ENCODE data around the gene PRKAR1B.

PRKAR1B gene

DNA sequence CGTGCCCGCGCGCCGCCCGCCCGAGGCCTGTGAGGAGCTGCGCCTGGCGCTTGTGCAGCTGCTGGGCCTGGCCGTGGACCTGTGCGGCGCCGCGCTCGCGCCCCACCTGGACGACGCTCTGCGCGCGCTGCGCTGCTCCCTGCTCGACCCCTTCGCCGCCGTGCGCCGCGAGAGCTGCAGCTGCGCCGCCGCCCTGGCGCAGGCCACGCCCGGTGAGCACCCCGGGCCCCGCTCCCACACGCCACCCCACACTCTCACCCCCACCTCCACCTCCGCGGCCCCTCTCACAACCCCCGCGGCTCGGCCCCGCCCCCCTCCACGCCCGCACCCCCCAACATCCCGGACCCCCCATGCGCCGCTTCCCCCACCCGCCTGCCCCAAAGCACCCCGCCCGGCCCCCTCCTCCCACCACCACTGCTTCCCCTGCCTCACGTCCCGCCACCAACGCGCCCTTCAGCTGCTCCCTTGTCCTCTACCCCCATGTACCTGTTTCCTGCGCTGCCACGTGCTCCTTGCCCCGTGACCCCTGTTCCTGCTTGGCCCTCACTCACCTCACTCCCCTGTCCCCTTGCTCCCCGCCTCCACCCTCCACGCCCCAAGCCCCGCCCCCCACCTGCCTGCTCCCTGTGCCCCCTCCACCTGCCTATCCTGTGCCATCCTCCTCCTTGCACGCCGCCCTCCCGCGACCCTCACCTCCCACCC, at the start of gene PRKAR1B:
TSS of gene PRKAR1B (minus strand) at position 178 of the 702 bp plus-strand sequence. CDS start 15,776 bp downstream, outside the sequence.
- DNase-seq (ENCODE audit: extremely low read depth, insufficient read length) = peak; percentile 80

DNA sequence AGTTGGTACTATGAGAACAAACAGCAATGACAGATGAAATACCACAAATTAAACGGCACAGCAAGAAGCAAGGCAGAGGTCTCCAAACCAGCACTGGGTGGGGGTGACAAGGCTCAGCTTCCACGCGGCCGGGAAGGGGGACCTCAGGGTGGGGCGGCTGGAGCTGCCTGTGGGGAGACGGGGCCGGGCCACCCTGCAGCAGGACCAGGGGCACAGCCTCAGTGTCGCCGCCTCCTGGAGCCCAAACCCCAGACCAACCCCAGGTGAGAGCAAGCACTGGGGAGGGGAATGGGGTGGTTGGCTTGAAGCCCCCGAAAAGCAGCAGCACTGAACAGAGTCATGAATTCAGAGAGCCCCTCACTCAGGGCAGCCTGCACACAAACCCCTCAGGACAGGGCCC, 49.3 kb upstream of the PRKAR1B start:
- no peak for DNase-seq (ENCODE audit: extremely low read depth, insufficient read length)
- Histone ChIP-seq H3K4me3 (replicated peaks; ENCODE audit: low read depth, low read length) (no peak overlapping the region), H3K36me3 (ENCODE audit: control insufficient read depth, insufficient read depth, low read length) (peaks cover 3% of the 10 kb centered on the region; the same call in 1 of the 2 replicates), H3K27me3 (replicated peaks; ENCODE audit: control insufficient read depth, insufficient read depth, low read length) (no peaks in the 10 kb centered on the region)
- TF ChIP-seq CTCF (IDR thresholded peaks at IDR 0.05; ENCODE audit: insufficient read depth, low read length, poor library complexity, severe bottlenecking) = no peak

More for the DNA sequence above, at the start of gene PRKAR1B:
- peaks cover 16% of the 10 kb centered on the region for H3K36me3 ChIP-seq (ENCODE audit: control insufficient read depth, insufficient read depth, low read length)
- no peaks in the 10 kb centered on the region for H3K27me3 ChIP-seq (replicated peaks; ENCODE audit: control insufficient read depth, insufficient read depth, low read length)
- peak within 1 kb of the TSS; percentile 80 for H3K4me3 ChIP-seq (replicated peaks; ENCODE audit: low read depth, low read length)
- TF ChIP-seq CTCF (IDR thresholded peaks at IDR 0.05; ENCODE audit: insufficient read depth, low read length, poor library complexity, severe bottlenecking) = no peak

DNA sequence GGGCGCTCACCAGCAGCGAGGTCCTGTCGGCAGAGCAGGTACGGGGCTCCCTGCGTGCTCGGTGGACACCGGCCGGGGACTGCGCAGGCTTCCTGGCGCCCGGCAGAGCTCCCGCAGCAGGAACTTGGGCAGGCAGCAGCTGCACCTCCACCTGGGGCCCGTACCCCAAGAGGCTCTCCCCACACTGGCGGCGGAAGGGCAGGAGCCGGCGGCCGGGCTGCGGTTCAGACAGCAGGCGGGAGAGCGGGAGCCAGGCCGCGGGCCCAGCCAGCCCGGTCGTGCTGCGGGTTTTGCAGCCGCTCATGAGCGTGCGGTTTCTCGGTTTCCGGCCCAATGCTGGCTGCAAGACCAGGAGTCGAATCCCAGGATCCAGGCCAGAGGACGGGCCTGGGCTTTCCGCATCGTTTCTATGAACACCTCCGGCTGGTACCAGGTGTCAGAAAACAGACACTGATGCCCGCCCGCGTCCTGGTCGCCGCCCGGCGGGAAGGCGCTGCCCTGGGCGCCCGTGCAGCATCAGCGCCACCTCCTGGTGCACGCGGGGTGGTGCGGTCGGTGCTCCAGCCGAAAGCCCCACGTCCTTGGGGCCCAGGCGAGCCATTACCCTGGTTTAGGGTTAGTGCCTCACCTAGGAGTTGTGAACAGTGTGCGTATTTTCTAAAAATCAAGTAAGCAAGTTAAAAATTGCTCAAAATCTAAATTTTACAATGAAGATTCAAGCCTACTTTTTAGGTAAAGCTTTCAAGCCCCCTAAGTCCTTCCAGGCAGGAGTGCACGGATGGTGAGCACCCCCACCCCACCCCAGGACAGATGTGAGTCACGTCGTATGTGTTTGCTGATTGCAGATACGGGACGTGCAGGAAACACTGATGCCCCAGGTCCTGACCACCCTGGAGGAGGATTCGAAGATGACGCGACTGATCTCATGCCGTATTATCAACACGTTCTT, 47.4 kb upstream of the PRKAR1B start:
- peak; percentile 86 for TF ChIP-seq CTCF (IDR thresholded peaks at IDR 0.05; ENCODE audit: insufficient read depth, low read length, poor library complexity, severe bottlenecking)
- peak; percentile 56 for DNase-seq (ENCODE audit: extremely low read depth, insufficient read length)
- no peak overlapping the region for H3K4me3 ChIP-seq (replicated peaks; ENCODE audit: low read depth, low read length)
- no peaks in the 10 kb centered on the region for H3K27me3 ChIP-seq (replicated peaks; ENCODE audit: control insufficient read depth, insufficient read depth, low read length)
- peaks cover 3% of the 10 kb centered on the region; the same call in 1 of the 2 replicates for H3K36me3 ChIP-seq (ENCODE audit: control insufficient read depth, insufficient read depth, low read length)

- H3K27me3 ChIP-seq (replicated peaks; ENCODE audit: control insufficient read depth, insufficient read depth, low read length) = no peaks in the 10 kb centered on the region
- DNase-seq (ENCODE audit: extremely low read depth, insufficient read length) = no peak
- no peak for TF ChIP-seq CTCF (IDR thresholded peaks at IDR 0.05; ENCODE audit: insufficient read depth, low read length, poor library complexity, severe bottlenecking)
- peaks cover under 1% of the 10 kb centered on the region; the same call in 1 of the 2 replicates for H3K36me3 ChIP-seq (ENCODE audit: control insufficient read depth, insufficient read depth, low read length)
- H3K4me3 ChIP-seq (replicated peaks; ENCODE audit: low read depth, low read length) = no peak overlapping the region
Measured at GRCh38 chr7:773622-773915, 46.5 kb upstream of the PRKAR1B start.

DNA sequence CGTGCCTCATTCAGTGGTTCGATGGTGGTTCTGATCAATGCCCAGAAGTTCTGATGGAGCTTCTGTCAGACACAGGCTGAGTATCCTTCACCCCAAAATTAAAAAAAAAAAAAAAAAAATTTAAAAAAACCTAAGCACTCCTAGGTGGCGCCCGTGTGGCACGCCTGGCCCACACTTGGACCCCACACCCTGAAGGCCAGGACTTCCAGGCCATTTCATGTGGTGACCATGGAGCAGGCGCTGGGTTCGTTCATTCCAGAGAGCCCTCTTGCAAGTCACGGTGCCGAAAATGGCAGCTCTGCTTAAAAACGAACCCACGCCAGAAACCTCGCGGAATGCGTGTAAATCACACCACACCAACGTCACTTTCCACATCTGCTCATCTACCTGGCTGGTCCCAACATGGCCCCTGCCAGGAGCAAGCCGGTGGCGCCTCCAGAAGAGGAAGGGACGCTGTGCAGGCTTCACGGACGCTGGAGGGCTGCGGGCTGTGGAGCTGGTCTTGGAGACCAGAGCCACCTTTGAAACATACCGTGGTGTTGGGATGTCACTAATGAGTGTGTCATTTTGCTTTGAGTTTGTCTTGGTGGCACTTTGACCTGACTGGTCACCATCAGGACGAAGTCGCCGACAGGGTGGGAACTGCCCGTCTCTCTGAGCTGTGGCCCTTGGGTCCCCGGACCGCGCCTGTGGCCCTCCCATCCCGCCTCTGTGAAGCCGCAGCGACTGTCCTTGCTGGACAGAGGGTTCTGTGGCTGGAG, 46.0 kb upstream of the PRKAR1B start:
- no peak for DNase-seq (ENCODE audit: extremely low read depth, insufficient read length)
- peaks cover 2% of the 10 kb centered on the region for H3K36me3 ChIP-seq (ENCODE audit: control insufficient read depth, insufficient read depth, low read length)

More for the DNA sequence above, 46.0 kb upstream of the PRKAR1B start:
- Histone ChIP-seq H3K27me3 (replicated peaks; ENCODE audit: control insufficient read depth, insufficient read depth, low read length) (no peaks in the 10 kb centered on the region), H3K4me3 (replicated peaks; ENCODE audit: low read depth, low read length) (no peak overlapping the region)
- no peak for TF ChIP-seq CTCF (IDR thresholded peaks at IDR 0.05; ENCODE audit: insufficient read depth, low read length, poor library complexity, severe bottlenecking)
